Coronary artery (tissue), 2 donors: Measurements from ENCODE around the gene BRAF.
"Not testable (repeated sequence)": the region's sequence is repeated elsewhere in the genome, so short reads cannot be mapped to it uniquely, and the experiment has no call there.

Experiments
- DNase-seq: peaks from one replicate; pipeline ENCODE4 v3.0.0-alpha.2; 2017; ENCODE audit warnings: low spot score
- H3K27ac ChIP-seq, 2 donors: fragments of 200-600 bp; sonication (generic); one replicate each; pipeline ENCODE4 v1.5.1; 2016 to 2019
- H3K4me3 ChIP-seq: fragments of 200-600 bp; sonication (generic); 2 replicates; pipeline ENCODE4 v1.5.1; 2016; ENCODE audit warnings: mild to moderate bottlenecking, moderate library complexity
- TF ChIP-seq, protein P1 (sequence below): fragments of 200-600 bp; sonication (generic); IDR thresholded peaks from one replicate; pipeline ENCODE4 v1.5.1; 2019; ENCODE audit warnings: antibody characterized with exemption

BRAF gene

DNA sequence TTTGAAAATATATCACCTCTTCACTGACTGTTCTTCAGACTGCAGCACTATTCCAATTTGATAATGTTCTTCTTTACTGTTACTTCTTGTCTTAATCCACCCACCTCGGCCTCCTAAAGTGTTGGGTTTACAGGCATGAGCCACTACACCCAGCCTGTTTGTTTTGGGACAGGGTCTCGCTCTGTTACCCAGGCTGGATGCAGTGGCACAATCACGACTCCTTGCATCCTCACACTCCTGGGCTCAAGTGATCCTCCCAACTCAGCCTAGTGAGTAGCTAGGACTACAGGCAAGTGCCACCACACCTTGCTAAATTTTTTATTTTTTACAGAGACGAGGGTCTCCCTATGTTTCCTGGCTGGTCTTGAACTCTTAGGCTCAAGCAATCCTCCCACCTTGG lies 150.4 kb downstream of the BRAF start:
- TF ChIP-seq, protein P1, sequence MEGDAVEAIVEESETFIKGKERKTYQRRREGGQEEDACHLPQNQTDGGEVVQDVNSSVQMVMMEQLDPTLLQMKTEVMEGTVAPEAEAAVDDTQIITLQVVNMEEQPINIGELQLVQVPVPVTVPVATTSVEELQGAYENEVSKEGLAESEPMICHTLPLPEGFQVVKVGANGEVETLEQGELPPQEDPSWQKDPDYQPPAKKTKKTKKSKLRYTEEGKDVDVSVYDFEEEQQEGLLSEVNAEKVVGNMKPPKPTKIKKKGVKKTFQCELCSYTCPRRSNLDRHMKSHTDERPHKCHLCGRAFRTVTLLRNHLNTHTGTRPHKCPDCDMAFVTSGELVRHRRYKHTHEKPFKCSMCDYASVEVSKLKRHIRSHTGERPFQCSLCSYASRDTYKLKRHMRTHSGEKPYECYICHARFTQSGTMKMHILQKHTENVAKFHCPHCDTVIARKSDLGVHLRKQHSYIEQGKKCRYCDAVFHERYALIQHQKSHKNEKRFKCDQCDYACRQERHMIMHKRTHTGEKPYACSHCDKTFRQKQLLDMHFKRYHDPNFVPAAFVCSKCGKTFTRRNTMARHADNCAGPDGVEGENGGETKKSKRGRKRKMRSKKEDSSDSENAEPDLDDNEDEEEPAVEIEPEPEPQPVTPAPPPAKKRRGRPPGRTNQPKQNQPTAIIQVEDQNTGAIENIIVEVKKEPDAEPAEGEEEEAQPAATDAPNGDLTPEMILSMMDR, result no peak
- H3K27ac ChIP-seq, result no peak overlapping the region
- DNase-seq, result no peak
- H3K4me3 ChIP-seq, result no peak overlapping the region

DNA sequence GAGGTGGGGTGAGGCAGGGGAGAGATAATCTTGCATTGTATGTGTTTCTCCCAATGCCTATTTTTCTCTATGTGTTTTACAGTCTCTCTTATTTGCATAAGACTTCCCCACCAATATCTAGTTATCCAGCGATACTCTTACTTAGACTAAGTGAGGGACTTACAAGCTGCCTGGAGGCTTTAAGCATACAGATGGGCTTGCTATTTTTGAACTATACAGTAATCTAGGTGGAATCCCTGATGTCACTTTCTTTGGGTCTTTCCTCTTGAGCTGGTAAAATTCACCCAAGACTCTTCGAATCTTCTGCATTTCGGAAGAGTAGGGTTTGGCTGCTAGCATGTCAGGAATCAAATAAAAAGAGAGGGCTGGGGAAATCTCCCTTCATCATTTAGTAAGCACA lies 151.6 kb downstream of the BRAF start:
- Histone ChIP-seq H3K27ac (no peak overlapping the region), H3K4me3 (no peak overlapping the region)
- TF ChIP-seq, protein P1, result no peak
- DNase-seq, result no peak

DNA sequence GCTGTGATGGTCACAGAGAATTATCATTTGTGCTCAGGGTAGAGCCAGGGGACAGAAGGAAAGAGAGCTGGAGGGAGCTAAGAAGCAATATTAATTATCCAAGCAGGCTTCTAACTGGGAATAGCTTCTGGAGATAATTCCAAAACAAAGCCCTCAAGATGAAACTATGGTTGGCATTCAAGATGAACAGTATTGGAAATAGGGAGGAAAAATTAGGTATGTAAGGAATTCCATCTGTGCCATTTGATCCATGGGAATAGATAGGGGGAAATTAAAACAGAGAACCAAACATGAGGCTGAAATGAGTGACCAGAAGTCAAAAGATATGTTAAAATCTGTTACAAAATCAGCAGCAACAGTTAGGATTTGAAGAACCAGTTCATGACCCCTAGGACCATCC lies 152.9 kb downstream of the BRAF start:
- H3K27ac ChIP-seq, result no peak overlapping the region
- TF ChIP-seq, protein P1, result no peak
- no peak for DNase-seq
- no peak overlapping the region for H3K4me3 ChIP-seq

DNA sequence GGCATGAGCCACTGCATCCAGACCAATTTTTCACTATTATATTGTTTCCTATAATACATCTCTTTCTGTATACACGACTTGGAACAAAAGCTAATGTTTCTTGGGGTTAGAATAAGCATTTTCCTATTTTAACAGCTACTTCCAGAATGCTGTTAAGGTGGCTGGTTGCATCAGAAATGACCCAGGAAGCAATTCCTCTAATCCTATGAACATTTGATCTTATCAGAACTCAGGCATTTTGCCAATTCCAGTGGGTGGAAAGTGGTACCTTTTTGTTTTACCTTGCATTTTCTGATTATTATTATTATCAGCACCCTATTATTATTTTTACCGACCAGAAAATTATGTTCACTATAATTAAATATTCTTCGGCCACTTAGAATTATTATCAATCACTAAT lies 154.9 kb downstream of the BRAF start:
- H3K27ac ChIP-seq, result no peak overlapping the region
- H3K4me3 ChIP-seq, result no peak overlapping the region
- DNase-seq, result no peak
- TF ChIP-seq, protein P1, result no peak

DNA sequence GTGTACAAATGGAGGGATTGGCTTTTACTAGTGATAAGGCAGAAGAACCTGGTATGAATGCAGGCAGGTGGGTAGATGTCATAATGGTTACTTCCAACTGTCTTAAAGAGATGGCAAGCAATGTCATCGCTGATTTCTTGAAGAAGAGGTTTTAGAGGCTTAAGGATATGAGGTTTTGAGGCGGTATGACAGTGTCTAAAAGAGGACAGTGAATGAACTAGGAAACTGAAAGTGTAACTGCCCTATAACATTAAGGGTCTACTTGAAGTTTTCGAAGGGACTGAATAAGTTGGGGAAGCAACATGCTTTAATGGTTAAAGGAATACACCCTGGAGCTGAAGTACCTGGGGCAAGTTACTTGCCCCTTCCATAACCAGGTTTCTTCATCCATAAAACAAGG lies 157.3 kb downstream of the BRAF start:
- Histone ChIP-seq H3K4me3 (no peak overlapping the region), H3K27ac (no peak overlapping the region)
- DNase-seq, result no peak
- TF ChIP-seq, protein P1, result no peak

DNA sequence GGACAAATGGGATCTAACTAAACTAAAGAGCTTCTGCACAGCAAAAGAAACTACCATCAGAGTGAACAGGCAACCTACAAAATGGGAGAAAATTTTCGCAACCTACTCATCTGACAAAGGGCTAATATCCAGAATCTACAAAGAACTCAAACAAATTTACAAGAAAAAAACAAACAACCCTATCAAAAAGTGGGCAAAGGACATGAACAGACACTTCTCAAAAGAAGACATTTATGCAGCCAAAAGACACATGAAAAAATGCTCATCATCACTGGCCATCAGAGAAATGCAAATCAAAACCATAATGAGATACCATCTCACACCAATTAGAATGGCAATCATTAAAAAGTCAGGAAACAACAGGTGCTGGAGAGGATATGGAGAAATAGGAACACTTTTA lies 159.3 kb downstream of the BRAF start:
- H3K27ac ChIP-seq, DNase-seq, H3K4me3 ChIP-seq: not testable (repeated sequence)

DNA sequence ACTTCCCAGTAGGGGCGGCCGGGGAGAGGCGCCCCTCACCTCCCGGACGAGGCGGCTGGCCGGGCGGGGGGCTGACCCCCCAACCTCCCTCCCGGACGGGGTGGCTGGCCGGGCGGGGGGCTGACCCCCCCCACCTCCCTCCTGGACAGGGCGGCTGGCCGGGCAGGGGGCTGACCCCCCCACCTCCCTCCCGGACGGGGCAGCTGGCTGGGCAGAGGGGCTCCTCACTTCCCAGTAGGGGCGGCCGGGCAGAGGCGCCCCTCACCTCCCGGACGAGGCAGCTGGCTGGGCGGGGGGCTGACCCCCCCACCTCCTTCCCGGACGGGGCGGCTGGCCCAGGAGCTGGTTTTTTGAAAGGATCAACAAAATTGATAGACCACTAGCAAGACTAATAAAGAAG lies 161.6 kb downstream of the BRAF start:
- not testable (repeated sequence) for H3K4me3 ChIP-seq, DNase-seq, H3K27ac ChIP-seq

DNA sequence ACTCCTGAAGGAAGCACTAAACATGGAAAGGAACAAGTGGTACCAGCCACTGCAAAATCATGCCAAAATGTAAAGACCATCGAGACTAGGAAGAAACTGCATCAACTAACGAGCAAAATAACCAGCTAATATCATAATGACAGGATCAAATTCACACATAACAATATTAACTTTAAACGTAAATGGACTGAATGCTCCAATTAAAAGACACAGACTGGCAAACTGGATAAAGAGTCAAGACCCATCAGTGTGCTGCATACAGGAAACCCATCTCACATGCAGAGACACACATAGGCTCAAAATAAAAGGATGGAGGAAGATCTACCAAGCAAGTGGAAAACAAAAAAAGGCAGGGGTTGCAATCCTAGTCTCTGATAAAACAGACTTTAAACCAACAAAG lies 163.4 kb downstream of the BRAF start:
- DNase-seq, result not testable (repeated sequence)

DNA sequence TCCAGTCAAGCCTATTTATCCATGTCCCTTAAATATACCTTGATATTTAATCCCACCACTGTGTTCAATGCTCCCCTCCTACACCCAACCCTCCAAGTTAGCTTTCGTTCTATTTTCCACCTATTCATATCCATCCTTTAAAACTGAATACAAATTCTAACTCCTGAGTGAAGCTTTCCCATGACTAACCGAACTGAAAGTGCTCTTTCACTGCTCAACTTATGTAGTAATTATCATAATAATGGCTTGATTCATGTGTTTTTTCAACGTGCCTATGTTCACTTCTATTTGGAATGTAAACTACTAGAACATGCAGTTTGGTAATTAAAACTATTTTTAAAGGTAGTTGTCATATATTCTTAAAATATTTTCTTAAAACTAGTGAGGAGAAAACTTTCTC lies 170.2 kb downstream of the BRAF start:
- DNase-seq, result no peak
- Histone ChIP-seq H3K4me3 (no peak overlapping the region), H3K27ac (no peak overlapping the region)
- TF ChIP-seq, protein P1, result no peak

More for the DNA sequence above, 163.4 kb downstream of the BRAF start:
- H3K4me3 ChIP-seq, H3K27ac ChIP-seq: not testable (repeated sequence)
